GM23338 (cell line): ENCODE data around the gene SEC16A. TPM values are rescaled to one million over a fixed set of nuclear protein-coding genes. Genes with fewer than 3 reads are reported as not detected.

Experiments used
- ATAC-seq: fragments of 200-7000 bp; cut with Tn5 transposase; 3 replicates; pipeline ENCODE4 v1.9.1; 2020
- DNase-seq: peaks from one replicate; pipeline ENCODE4 v3.0.0-alpha.2; 2015; ENCODE audit warnings: low spot score
- H2AFZ ChIP-seq: fragments of 200-600 bp; sonication (generic); 2 replicates; pipeline ENCODE4 v1.8.0; 2016; ENCODE audit warnings: antibody characterized with exemption, mild to moderate bottlenecking, moderate library complexity
- H3F3A ChIP-seq: fragments of 200-600 bp; sonication (generic); replicated peaks from 2 replicates; pipeline ENCODE4 v1.8.0; 2017; ENCODE audit warnings: antibody characterized with exemption, mixed run types, low read depth
- H3K27ac ChIP-seq: fragments of 200-600 bp; sonication (generic); 2 replicates; pipeline ENCODE4 v1.6.1; 2016; ENCODE audit warnings: low read depth
- H3K27me3 ChIP-seq: fragments of 200-600 bp; sonication (generic); 2 replicates; pipeline ENCODE4 v1.8.0; 2016; ENCODE audit warnings: mild to moderate bottlenecking, mixed run types, moderate library complexity; ENCODE audit not compliant: insufficient read depth
- H3K36me3 ChIP-seq: fragments of 200-600 bp; sonication (generic); 2 replicates; pipeline ENCODE4 v1.8.0; 2016; ENCODE audit warnings: mild to moderate bottlenecking; ENCODE audit not compliant: insufficient read depth
- H3K4me1 ChIP-seq: fragments of 200-600 bp; sonication (generic); 2 replicates; pipeline ENCODE4 v1.8.0; 2016; ENCODE audit warnings: mild to moderate bottlenecking, moderate library complexity; ENCODE audit not compliant: insufficient read depth
- H3K4me2 ChIP-seq: fragments of 200-600 bp; sonication (generic); 2 replicates; pipeline ENCODE4 v1.7.1; 2017; ENCODE audit warnings: mixed run types
- H3K4me3 ChIP-seq: fragments of 200-600 bp; sonication (generic); 2 replicates; pipeline ENCODE4 v1.6.1; 2016; ENCODE audit warnings: mixed run types
- H3K79me2 ChIP-seq: fragments of 200-600 bp; sonication (generic); replicated peaks from 2 replicates; pipeline ENCODE4 v1.8.0; 2017; ENCODE audit warnings: mild to moderate bottlenecking; ENCODE audit not compliant: insufficient read depth
- H3K9me2 ChIP-seq: fragments of 200-600 bp; sonication (generic); 2 replicates; pipeline ENCODE4 v1.8.0; 2017; ENCODE audit not compliant: insufficient read depth
- H4K20me1 ChIP-seq: fragments of 200-600 bp; sonication (generic); replicated peaks from 2 replicates; pipeline ENCODE4 v1.8.0; 2017; ENCODE audit warnings: mild to moderate bottlenecking; ENCODE audit not compliant: insufficient read depth
- H3K27ac Mint-ChIP-seq: 2 replicates; pipeline ENCODE4 v1.8.0; 2020; ENCODE audit warnings: inconsistent platforms, mild to moderate bottlenecking, moderate library complexity, mixed read lengths
- H3K27me3 Mint-ChIP-seq: 3 replicates; pipeline ENCODE4 v1.8.0; 2022; ENCODE audit warnings: low read depth, mild to moderate bottlenecking, moderate library complexity, mixed read lengths, inconsistent platforms; ENCODE audit not compliant: insufficient read depth, poor library complexity
- H3K36me3 Mint-ChIP-seq: 3 replicates; pipeline ENCODE4 v1.8.0; 2021; ENCODE audit warnings: low read depth, mild to moderate bottlenecking, inconsistent platforms, moderate library complexity, mixed read lengths
- H3K4me1 Mint-ChIP-seq: 3 replicates; pipeline ENCODE4 v1.8.0; 2020; ENCODE audit warnings: mild to moderate bottlenecking, inconsistent platforms, mixed read lengths
- H3K4me3 Mint-ChIP-seq: 3 replicates; pipeline ENCODE4 v1.8.0; 2021; ENCODE audit warnings: moderate library complexity, mild to moderate bottlenecking, inconsistent platforms, mixed read lengths
- H3K9me3 Mint-ChIP-seq: 3 replicates; pipeline ENCODE4 v1.8.0; 2020; ENCODE audit warnings: moderate library complexity, mild to moderate bottlenecking, inconsistent platforms, mixed read lengths
- CREB1 ChIP-seq: fragments of 250-450 bp; sonication (Bioruptor Pico); IDR thresholded peaks from 2 replicates; pipeline ENCODE4 v1.5.0; 2020; ENCODE audit warnings: low read depth, mild to moderate bottlenecking, moderate library complexity
- EZH2 ChIP-seq: fragments of 200-600 bp; sonication (generic); IDR thresholded peaks from one replicate; pipeline ENCODE4 v1.8.0; 2017; ENCODE audit warnings: antibody characterized with exemption, mild to moderate bottlenecking, low read depth; ENCODE audit not compliant: unreplicated experiment
- EZH2phosphoT487 ChIP-seq: fragments of 200-600 bp; sonication (generic); IDR thresholded peaks from one replicate; pipeline ENCODE4 v1.8.1; 2018; ENCODE audit warnings: antibody characterized with exemption; ENCODE audit not compliant: unreplicated experiment
- JUNB ChIP-seq: IDR thresholded peaks from one replicate; pipeline ENCODE4 v1.6.1; 2016; ENCODE audit warnings: antibody characterized with exemption; ENCODE audit not compliant: unreplicated experiment
- POLR2AphosphoS5 ChIP-seq: IDR thresholded peaks from 2 replicates; pipeline ENCODE4 v1.6.1; 2016; ENCODE audit warnings: antibody characterized with exemption, low read depth
- REST ChIP-seq: IDR thresholded peaks from one replicate; pipeline ENCODE4 v1.6.1; 2018; ENCODE audit warnings: antibody characterized with exemption; ENCODE audit not compliant: unreplicated experiment
- ZNF114 ChIP-seq: fragments of 250-450 bp; sonication (Bioruptor Pico); IDR thresholded peaks from 2 replicates; pipeline ENCODE4 v1.5.0; 2020; ENCODE audit warnings: mild to moderate bottlenecking, moderate library complexity
- ZNF462 ChIP-seq: fragments of 250-450 bp; sonication (Bioruptor Pico); IDR thresholded peaks from 2 replicates; pipeline ENCODE4 v1.5.0; 2020; ENCODE audit warnings: mild to moderate bottlenecking, moderate library complexity
- polyA plus RNA-seq: library from polyadenylated mRNA; unstranded; fragments of >200 nt; fragmentation: Nextera tagmentation; extraction: Ambion mirVana; gene quantifications from 2 replicates; pipeline ENCODE4 v1.2.1, GENCODE V29; 2016
- total RNA-seq: library from RNA; depleted of rRNA; stranded (reverse); fragments of >200 nt; shearing (Covaris generic); gene quantifications from 2 replicates; pipeline ENCODE4 v1.2.3, GENCODE V29; 2014
- TF ChIP-seq, protein P1 (sequence below), 2 experiments: fragments of 200-600 bp in 1 of 2; sonication (generic) in 1 of 2; conservative IDR thresholded peaks; 2 replicates each; pipeline versions ENCODE4 v1.5.1 to v1.6.1; 2016 to 2017; ENCODE audit warnings: antibody characterized with exemption in 2 of 2, low read depth in 2 of 2, mild to moderate bottlenecking in 2 of 2, moderate library complexity in 1 of 2

The SEC16A gene
- total and polyA plus RNA-seq, 2 experiments from 2014 or later = 34.0 to 59.2 TPM

GRCh38 chr9:136424750-136425362 lies 58.0 kb downstream of the SEC16A start (continued):
- TF ChIP-seq, protein P1, sequence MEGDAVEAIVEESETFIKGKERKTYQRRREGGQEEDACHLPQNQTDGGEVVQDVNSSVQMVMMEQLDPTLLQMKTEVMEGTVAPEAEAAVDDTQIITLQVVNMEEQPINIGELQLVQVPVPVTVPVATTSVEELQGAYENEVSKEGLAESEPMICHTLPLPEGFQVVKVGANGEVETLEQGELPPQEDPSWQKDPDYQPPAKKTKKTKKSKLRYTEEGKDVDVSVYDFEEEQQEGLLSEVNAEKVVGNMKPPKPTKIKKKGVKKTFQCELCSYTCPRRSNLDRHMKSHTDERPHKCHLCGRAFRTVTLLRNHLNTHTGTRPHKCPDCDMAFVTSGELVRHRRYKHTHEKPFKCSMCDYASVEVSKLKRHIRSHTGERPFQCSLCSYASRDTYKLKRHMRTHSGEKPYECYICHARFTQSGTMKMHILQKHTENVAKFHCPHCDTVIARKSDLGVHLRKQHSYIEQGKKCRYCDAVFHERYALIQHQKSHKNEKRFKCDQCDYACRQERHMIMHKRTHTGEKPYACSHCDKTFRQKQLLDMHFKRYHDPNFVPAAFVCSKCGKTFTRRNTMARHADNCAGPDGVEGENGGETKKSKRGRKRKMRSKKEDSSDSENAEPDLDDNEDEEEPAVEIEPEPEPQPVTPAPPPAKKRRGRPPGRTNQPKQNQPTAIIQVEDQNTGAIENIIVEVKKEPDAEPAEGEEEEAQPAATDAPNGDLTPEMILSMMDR (conservative IDR thresholded peaks at IDR 0.05; ENCODE audit: low read depth in 2 of 2) = no peak
- TF ChIP-seq EZH2phosphoT487 = no peak
- TF ChIP-seq POLR2AphosphoS5 = no peak

DNA sequence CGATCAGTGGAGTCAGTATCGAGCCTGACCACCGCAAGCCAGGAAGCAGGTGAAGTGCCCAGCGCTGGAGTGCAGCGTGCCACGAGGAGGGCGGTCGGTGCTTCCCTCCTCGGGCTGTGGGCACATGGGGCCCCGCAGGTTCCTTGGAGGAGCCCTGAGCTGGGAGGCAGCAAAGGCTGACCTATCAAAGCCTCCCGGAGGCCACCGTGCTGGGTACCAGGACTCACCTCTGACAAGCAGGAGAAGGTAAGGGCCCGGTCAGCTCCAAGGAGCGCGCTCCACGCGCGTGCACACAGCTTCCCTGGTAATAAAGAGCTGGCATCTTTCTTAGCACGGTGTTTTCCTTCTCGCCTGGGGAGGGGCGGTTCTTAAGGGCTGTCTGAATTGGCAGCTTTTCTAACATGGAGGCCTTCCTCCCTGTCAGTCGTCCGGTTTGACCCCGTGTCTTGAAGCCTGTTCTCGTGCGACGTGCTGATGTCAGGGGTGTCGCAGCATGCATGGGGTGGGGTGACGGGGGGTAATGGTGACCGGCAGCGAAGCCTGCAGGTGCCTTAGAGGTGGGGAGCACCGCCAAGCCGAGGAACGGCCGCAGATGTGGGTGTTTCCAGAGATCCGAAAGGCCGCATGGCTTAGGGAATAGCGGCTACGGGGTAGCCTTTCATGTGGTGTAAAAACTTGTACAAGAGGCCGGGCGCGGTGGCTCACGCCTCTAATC lies 59.3 kb downstream of the SEC16A start:
- H3K4me1 ChIP-seq = no peaks in the 10 kb centered on the region
- peaks cover 3% of the 10 kb centered on the region; the same call in 1 of the 2 replicates for H3K36me3 ChIP-seq
- no peaks in the 10 kb centered on the region for H3K27me3 ChIP-seq
- H3K4me2 ChIP-seq = no peak overlapping the region
- peaks cover 4% of the 10 kb centered on the region; the same call in 1 of the 2 replicates for H4K20me1 ChIP-seq
- TF ChIP-seq REST (no peak), EZH2phosphoT487 (no peak), ZNF114 (no peak), JUNB (no peak), EZH2 (no peak), POLR2AphosphoS5 (no peak), ZNF462 (CRISPR knock-in tag) (no peak), CREB1 (CRISPR knock-in tag) (no peak)
- H3K27ac ChIP-seq = no peak overlapping the region
- H3K4me1 Mint-ChIP-seq = no peaks in the 10 kb centered on the region
- ATAC-seq (no peak), DNase-seq (no peak)
- H3K4me3 ChIP-seq = no peak overlapping the region
- H3K27me3 Mint-ChIP-seq = peaks cover 5% of the 10 kb centered on the region
- peaks cover 63% of the 10 kb centered on the region for H3K36me3 Mint-ChIP-seq
- H3K9me3 Mint-ChIP-seq = no peaks in the 10 kb centered on the region
- H3K4me3 Mint-ChIP-seq = no peak overlapping the region
- H3F3A ChIP-seq = 0 out of 2 replicates have a peak, but pooled peaks cover 4% of the 10 kb centered on the region
- no peaks in the 10 kb centered on the region for H3K9me2 ChIP-seq
- H3K27ac Mint-ChIP-seq = no peak overlapping the region
- H2AFZ ChIP-seq = no peak overlapping the region
- H3K79me2 ChIP-seq = no peaks in the 10 kb centered on the region
